ENCODE results near the gene SYT15.

- TF ChIP-seq CTCF (IDR thresholded peaks at IDR 0.05) (no peak), POLR2AphosphoS5 (IDR thresholded peaks at IDR 0.05; ENCODE audit: low read depth, low read length) (no peak), TCF7L2 (IDR thresholded peaks at IDR 0.05; ENCODE audit: low read depth, low read length) (no peak), SIN3A (IDR thresholded peaks at IDR 0.05; ENCODE audit: borderline replicate concordance, insufficient read depth, low read depth, low read length) (no peak), REST (IDR thresholded peaks at IDR 0.05; ENCODE audit: insufficient read depth in 1 of 2, low read depth in 2 of 2, low read length in 1 of 2) (no peak)
Observed at GRCh38 chr10:46550795-46551700, 27.9 kb upstream of the SYT15 start.
